ENCODE results near the gene GPR63. TPM values are rescaled to one million over a fixed set of nuclear protein-coding genes. Genes with fewer than 3 reads are reported as not detected.

The GPR63 gene
- total RNA-seq, 1 experiment from 2014 or later: 4.1 TPM

DNA sequence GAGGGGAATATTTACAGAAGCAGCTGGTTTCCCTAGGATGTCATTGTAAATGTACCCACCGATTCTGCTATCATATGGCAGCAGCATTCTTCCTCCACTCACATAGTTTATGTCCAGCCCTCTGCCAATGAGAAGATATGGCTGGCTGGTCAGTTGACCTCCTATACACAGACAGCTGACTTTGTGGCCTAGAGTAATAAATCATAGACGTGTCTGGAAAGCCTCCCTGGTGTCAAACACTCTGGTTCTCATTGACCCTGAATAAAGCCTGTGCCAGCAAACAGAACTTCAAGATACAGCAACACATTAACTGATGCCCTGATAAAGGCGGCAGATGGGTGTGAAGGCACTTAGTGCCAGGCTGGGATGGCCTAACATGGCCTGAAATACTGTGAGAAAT is 52.6 kb downstream of the GPR63 start:
- H3K4me1 ChIP-seq (ENCODE audit: insufficient read depth, low read length, poor library complexity, severe bottlenecking): no peaks in the 10 kb centered on the region
- intact Hi-C loops (cut with micrococcal nuclease; ENCODE audit: unreplicated experiment): loop anchor here (5.0 kb wide), 1 partner anchor 823 kb away; no protein-coding TSS in a partner anchor
- no peak for DNase-seq (ENCODE audit: low spot score)

DNA sequence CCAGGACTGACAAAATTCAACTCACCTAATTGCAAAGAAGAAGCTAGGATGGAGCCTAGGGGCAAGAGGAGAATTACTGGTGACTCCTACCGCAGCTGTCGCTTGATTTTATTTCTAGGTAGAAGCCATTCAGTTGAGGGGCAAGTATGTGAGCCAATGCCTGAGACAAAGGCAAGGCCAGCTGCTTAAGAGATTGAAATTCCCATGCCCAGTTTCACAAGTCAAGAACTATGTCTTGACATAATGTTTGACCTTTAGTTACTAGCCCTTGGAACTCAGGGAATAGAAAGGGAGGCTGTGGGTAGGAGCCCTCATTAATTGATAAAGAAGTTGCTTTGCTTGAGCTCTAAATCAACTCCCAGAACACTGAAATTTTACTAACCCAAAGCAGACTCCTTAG is 54.0 kb downstream of the GPR63 start:
- Histone ChIP-seq H3K36me3 (ENCODE audit: insufficient read depth, low read length, poor library complexity, severe bottlenecking) (no peaks in the 10 kb centered on the region), H3K9me3 (ENCODE audit: low read depth, low read length, poor library complexity, severe bottlenecking) (no peaks in the 10 kb centered on the region), H3K27me3 (replicated peaks; ENCODE audit: insufficient read depth, low read depth, low read length, poor library complexity) (no peaks in the 10 kb centered on the region), H3K27ac (ENCODE audit: low read depth, low read length, poor library complexity, severe bottlenecking) (no peak overlapping the region), H3K4me1 (ENCODE audit: insufficient read depth, low read length, poor library complexity, severe bottlenecking) (no peaks in the 10 kb centered on the region), H3K4me3 (ENCODE audit: low read depth, low read length, poor library complexity, severe bottlenecking) (no peak overlapping the region)
- TF ChIP-seq EZH2 (IDR thresholded peaks at IDR 0.05; ENCODE audit: borderline replicate concordance, low read depth, low read length, poor library complexity, severe bottlenecking): no peak
- TF ChIP-seq, protein P1, sequence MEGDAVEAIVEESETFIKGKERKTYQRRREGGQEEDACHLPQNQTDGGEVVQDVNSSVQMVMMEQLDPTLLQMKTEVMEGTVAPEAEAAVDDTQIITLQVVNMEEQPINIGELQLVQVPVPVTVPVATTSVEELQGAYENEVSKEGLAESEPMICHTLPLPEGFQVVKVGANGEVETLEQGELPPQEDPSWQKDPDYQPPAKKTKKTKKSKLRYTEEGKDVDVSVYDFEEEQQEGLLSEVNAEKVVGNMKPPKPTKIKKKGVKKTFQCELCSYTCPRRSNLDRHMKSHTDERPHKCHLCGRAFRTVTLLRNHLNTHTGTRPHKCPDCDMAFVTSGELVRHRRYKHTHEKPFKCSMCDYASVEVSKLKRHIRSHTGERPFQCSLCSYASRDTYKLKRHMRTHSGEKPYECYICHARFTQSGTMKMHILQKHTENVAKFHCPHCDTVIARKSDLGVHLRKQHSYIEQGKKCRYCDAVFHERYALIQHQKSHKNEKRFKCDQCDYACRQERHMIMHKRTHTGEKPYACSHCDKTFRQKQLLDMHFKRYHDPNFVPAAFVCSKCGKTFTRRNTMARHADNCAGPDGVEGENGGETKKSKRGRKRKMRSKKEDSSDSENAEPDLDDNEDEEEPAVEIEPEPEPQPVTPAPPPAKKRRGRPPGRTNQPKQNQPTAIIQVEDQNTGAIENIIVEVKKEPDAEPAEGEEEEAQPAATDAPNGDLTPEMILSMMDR (conservative IDR thresholded peaks at IDR 0.05; ENCODE audit: low read depth, low read length): no peak
- no TSS peak for BruUV-seq (replicated peaks)
- CTCF ChIA-PET: no interaction called here
- intact Hi-C loops (cut with micrococcal nuclease; ENCODE audit: unreplicated experiment): no loop called here
- POLR2A ChIA-PET (ENCODE audit: low non-redundant PET): no interaction called here
- no peak for DNase-seq (ENCODE audit: low spot score)

More for the DNA sequence above, 52.6 kb downstream of the GPR63 start:
- no peaks in the 10 kb centered on the region for H3K36me3 ChIP-seq (ENCODE audit: insufficient read depth, low read length, poor library complexity, severe bottlenecking)
- no peak overlapping the region for H3K27ac ChIP-seq (ENCODE audit: low read depth, low read length, poor library complexity, severe bottlenecking)
- BruUV-seq (replicated peaks): no TSS peak
- ChIA-PET CTCF (no interaction called here), POLR2A (ENCODE audit: low non-redundant PET) (no interaction called here)
- no peaks in the 10 kb centered on the region for H3K9me3 ChIP-seq (ENCODE audit: low read depth, low read length, poor library complexity, severe bottlenecking)
- no peak overlapping the region for H3K4me3 ChIP-seq (ENCODE audit: low read depth, low read length, poor library complexity, severe bottlenecking)
- TF ChIP-seq, protein P1 (conservative IDR thresholded peaks at IDR 0.05; ENCODE audit: low read depth, low read length): no peak
- no peak for TF ChIP-seq EZH2 (IDR thresholded peaks at IDR 0.05; ENCODE audit: borderline replicate concordance, low read depth, low read length, poor library complexity, severe bottlenecking)
- H3K27me3 ChIP-seq (replicated peaks; ENCODE audit: insufficient read depth, low read depth, low read length, poor library complexity): no peaks in the 10 kb centered on the region

DNA sequence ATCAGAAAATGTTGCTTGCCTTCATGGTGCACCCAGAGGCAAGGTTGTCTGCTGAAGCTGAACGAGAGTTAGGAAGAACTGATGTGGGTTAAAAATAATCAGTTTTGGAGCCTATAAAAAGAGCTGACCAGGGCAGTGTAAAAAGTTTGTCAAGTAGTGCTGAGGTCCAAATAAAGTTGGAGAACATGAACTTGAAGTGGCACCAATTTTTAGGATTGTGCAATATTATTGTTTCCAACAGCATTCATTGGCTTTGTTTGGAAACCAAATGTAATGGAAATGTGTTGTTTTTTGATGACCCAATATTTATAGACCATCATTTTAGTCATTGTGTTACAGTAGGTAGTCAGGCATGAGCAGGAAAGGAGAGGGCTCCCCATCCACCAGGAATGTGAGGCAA is 55.7 kb downstream of the GPR63 start:
- no peak overlapping the region for H3K4me3 ChIP-seq (ENCODE audit: low read depth, low read length, poor library complexity, severe bottlenecking)
- BruUV-seq (replicated peaks): no TSS peak
- ChIA-PET POLR2A (ENCODE audit: low non-redundant PET) (no interaction called here), CTCF (no interaction called here)
- no peaks in the 10 kb centered on the region for H3K4me1 ChIP-seq (ENCODE audit: insufficient read depth, low read length, poor library complexity, severe bottlenecking)
- intact Hi-C loops (cut with micrococcal nuclease; ENCODE audit: unreplicated experiment): no loop called here
- no peak for TF ChIP-seq EZH2 (IDR thresholded peaks at IDR 0.05; ENCODE audit: borderline replicate concordance, low read depth, low read length, poor library complexity, severe bottlenecking)
- no peaks in the 10 kb centered on the region for H3K9me3 ChIP-seq (ENCODE audit: low read depth, low read length, poor library complexity, severe bottlenecking)
- no peaks in the 10 kb centered on the region for H3K36me3 ChIP-seq (ENCODE audit: insufficient read depth, low read length, poor library complexity, severe bottlenecking)
- H3K27me3 ChIP-seq (replicated peaks; ENCODE audit: insufficient read depth, low read depth, low read length, poor library complexity): no peaks in the 10 kb centered on the region
- no peak for DNase-seq (ENCODE audit: low spot score)
- H3K27ac ChIP-seq (ENCODE audit: low read depth, low read length, poor library complexity, severe bottlenecking): no peak overlapping the region

DNA sequence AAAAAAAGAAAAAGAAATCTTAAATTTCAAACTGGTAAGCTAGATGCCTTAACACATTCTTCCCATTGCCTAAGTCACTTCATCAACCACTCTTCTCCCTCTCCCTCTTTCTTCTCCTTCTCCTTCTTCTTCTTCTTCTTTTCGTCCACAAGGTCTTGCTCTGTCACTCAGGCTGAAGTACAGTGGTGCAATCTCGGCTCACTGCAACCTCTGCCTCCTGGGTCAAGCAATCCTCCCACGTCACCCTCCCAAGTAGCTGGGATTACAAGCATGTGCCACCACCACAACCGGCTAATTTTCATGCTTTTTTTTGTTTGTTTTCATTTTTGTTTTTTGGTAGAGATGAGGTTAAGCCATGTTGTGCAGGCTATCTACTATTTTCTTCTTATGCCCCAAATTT is 60.2 kb downstream of the GPR63 start:
- no TSS peak for BruUV-seq (replicated peaks)
- intact Hi-C loops (cut with micrococcal nuclease; ENCODE audit: unreplicated experiment): no loop called here
- H3K27me3 ChIP-seq (replicated peaks; ENCODE audit: insufficient read depth, low read depth, low read length, poor library complexity): no peaks in the 10 kb centered on the region
- H3K4me3 ChIP-seq (ENCODE audit: low read depth, low read length, poor library complexity, severe bottlenecking): no peak overlapping the region
- H3K4me1 ChIP-seq (ENCODE audit: insufficient read depth, low read length, poor library complexity, severe bottlenecking): no peaks in the 10 kb centered on the region
- ChIA-PET CTCF (no interaction called here), POLR2A (ENCODE audit: low non-redundant PET) (interaction anchor here (0.7 kb wide), 1 partner anchor 28 kb away, joined by 3 read pairs; no protein-coding TSS in a partner anchor)
- DNase-seq (ENCODE audit: low spot score): no peak
- no peaks in the 10 kb centered on the region for H3K36me3 ChIP-seq (ENCODE audit: insufficient read depth, low read length, poor library complexity, severe bottlenecking)
- H3K9me3 ChIP-seq (ENCODE audit: low read depth, low read length, poor library complexity, severe bottlenecking): no peaks in the 10 kb centered on the region
- TF ChIP-seq, protein P1 (conservative IDR thresholded peaks at IDR 0.05; ENCODE audit: low read depth, low read length): no peak
- TF ChIP-seq EZH2 (IDR thresholded peaks at IDR 0.05; ENCODE audit: borderline replicate concordance, low read depth, low read length, poor library complexity, severe bottlenecking): no peak
- no peak overlapping the region for H3K27ac ChIP-seq (ENCODE audit: low read depth, low read length, poor library complexity, severe bottlenecking)
